GM12873 (cell line): ENCODE measurements around the gene NTM.

Experiments used
- CTCF ChIP-seq: IDR thresholded peaks from 2 replicates; pipeline ENCODE4 v1.5.1; 2012; ENCODE audit warnings: low read depth, mild to moderate bottlenecking, moderate library complexity, low read length, control low read depth; ENCODE audit not compliant: insufficient read depth; ENCODE audit errors: missing control alignments

Gene NTM

GRCh38 chr11:131628739-131629138, 258.3 kb downstream of the NTM start:
- TF ChIP-seq CTCF: no peak

- TF ChIP-seq CTCF: no peak
Observed at GRCh38 chr11:131629925-131630540, 259.6 kb downstream of the NTM start.

- no peak for TF ChIP-seq CTCF
Observed at GRCh38 chr11:131632971-131633370, 262.6 kb downstream of the NTM start.

- no peak for TF ChIP-seq CTCF
Observed at GRCh38 chr11:131633921-131634715, 263.7 kb downstream of the NTM start.

GRCh38 chr11:131637469-131638175, 267.2 kb downstream of the NTM start:
- no peak for TF ChIP-seq CTCF

GRCh38 chr11:131638889-131639288, 268.5 kb downstream of the NTM start:
- no peak for TF ChIP-seq CTCF

GRCh38 chr11:131640320-131640719, 269.9 kb downstream of the NTM start:
- TF ChIP-seq CTCF: no peak
